Stomach (tissue), 9 donors: Measurements from ENCODE around the gene CHEK1. TPM values are rescaled to one million over a fixed set of nuclear protein-coding genes. Genes with fewer than 3 reads are reported as not detected.

Experiments used
- DNase-seq, 2 donors: peaks; one replicate each; pipeline versions ENCODE4 v3.0.0 to v3.0.0-alpha.2; 2013 to 2019
- H3K27ac ChIP-seq, 5 donors: fragments of 200-600 bp in 4 of 5; sonication (generic) in 4 of 5; one replicate each; pipeline ENCODE4 v1.5.1; 2013 to 2019; ENCODE audit warnings: mild to moderate bottlenecking in 1 of 5, moderate library complexity in 1 of 5
- H3K27me3 ChIP-seq, 3 donors: fragments of 200-600 bp; sonication (generic); one replicate each; pipeline ENCODE4 v1.5.1; 2017 to 2019; ENCODE audit warnings: mixed run types in 1 of 3
- H3K36me3 ChIP-seq, 4 donors: fragments of 200-600 bp; sonication (generic); 1 replicate in 3 of 4; 2 replicates in 1 of 4; pipeline ENCODE4 v1.5.1; 2016 to 2019
- H3K4me1 ChIP-seq, 4 donors: fragments of 200-600 bp; sonication (generic); one replicate each; pipeline ENCODE4 v1.5.1; 2016 to 2019
- H3K4me3 ChIP-seq, 4 donors: fragments of 200-600 bp; sonication (generic) in 3 of 4; one replicate each; pipeline ENCODE4 v1.5.1; 2016 to 2019; ENCODE audit warnings: mild to moderate bottlenecking in 1 of 4
- H3K9me3 ChIP-seq, 4 donors: fragments of 200-600 bp; sonication (generic); one replicate each; pipeline ENCODE4 v1.5.1; 2016 to 2019
- CTCF ChIP-seq, 7 experiments: fragments of 450-650 bp in 4 of 7; fragments of 200-600 bp in 3 of 7; sonication (generic) in 3 of 7; IDR thresholded peaks; one replicate each; pipeline ENCODE4 v1.5.1; 2016 to 2019; ENCODE audit warnings: antibody characterized with exemption in 7 of 7, control low read depth in 2 of 7, mild to moderate bottlenecking in 1 of 7
- EP300 ChIP-seq: sonication (generic); formaldehyde crosslinking; IDR thresholded peaks from one replicate; pipeline ENCODE4 v1.6.1; 2017; ENCODE audit warnings: antibody characterized with exemption
- POLR2A ChIP-seq, 4 donors: fragments of 450-650 bp; IDR thresholded peaks; one replicate each; pipeline ENCODE4 v1.6.1; 2016; ENCODE audit warnings: antibody characterized with exemption in 4 of 4, control low read depth in 2 of 4, mild to moderate bottlenecking in 1 of 4, moderate library complexity in 1 of 4
- POLR2AphosphoS5 ChIP-seq, 3 donors: sonication (generic); formaldehyde crosslinking; IDR thresholded peaks; one replicate each; pipeline ENCODE4 v1.6.1; 2016; ENCODE audit warnings: antibody characterized with exemption in 3 of 3
- WGBS, 5 donors: extraction: QIAGEN DNeasy Blood & Tissue Kit in 3 of 5; methylation state at CpG; one replicate each; pipeline versions ENCODE4 v1.1.5 to v1.1.7; 2013 to 2018; 5-methylcytosine and 5-hydroxymethylcytosine counted together
- intact Hi-C: fragments of 100-400 bp; cut with DNase I; formaldehyde crosslinking; loops from one replicate; pipeline ENCODE4 v1.15.1; 2023; ENCODE audit warnings: low total_unique reads
- polyA plus RNA-seq, 3 donors: library from polyadenylated mRNA; stranded (reverse); fragments of 200-250 nt; gene quantifications; one replicate each; pipeline ENCODE4 v1.2.3, GENCODE V29; 2013
- total RNA-seq, 5 donors: library from RNA; depleted of rRNA; stranded (reverse); fragments of >200 nt; gene quantifications; one replicate each; pipeline versions ENCODE4 v1.1.0 to v1.2.3, GENCODE V29; 2014 to 2016
- donor health status: healthy with polysubstance abuse.
- donor health status: Bipolar disorder and iron deficiency.
- donor health status: healthy.

The CHEK1 gene
- total and polyA plus RNA-seq, 8 donors: 0.14 to 19.3 (median 3.4) TPM; not detected in 1

GRCh38 chr11:125670172-125670571 is 45.2 kb downstream of the CHEK1 start:
- intact Hi-C loops: no loop called here
- H3K9me3 ChIP-seq: peaks cover 0 to 5% (median 0%) of the 10 kb centered on the region in 4 donors
- H3K27ac ChIP-seq: no peak overlapping the region
- no peak for TF ChIP-seq POLR2AphosphoS5 (IDR thresholded peaks at IDR 0.05)
- no peaks in the 10 kb centered on the region for H3K27me3 ChIP-seq
- H3K36me3 ChIP-seq: no peaks in the 10 kb centered on the region
- WGBS, 5 donors: 88 to 100% (median 98%) methylated on average over 1 of the region's 1 CpG
- DNase-seq: no peak
- H3K4me3 ChIP-seq: no peak overlapping the region
- no peaks in the 10 kb centered on the region for H3K4me1 ChIP-seq

GRCh38 chr11:125671561-125671960 is 46.6 kb downstream of the CHEK1 start:
- peaks cover 0 to 7% (median 6%) of the 10 kb centered on the region in 4 donors for H3K36me3 ChIP-seq
- H3K4me3 ChIP-seq: no peak overlapping the region
- DNase-seq: no peak
- intact Hi-C loops: no loop called here
- WGBS, 5 donors: 84 to 97% (median 89%) methylated on average over 2 of the region's 2 CpGs
- no peaks in the 10 kb centered on the region for H3K4me1 ChIP-seq
- no peaks in the 10 kb centered on the region for H3K27me3 ChIP-seq
- TF ChIP-seq POLR2A (IDR thresholded peaks at IDR 0.05) (no peak), EP300 (no peak), POLR2AphosphoS5 (IDR thresholded peaks at IDR 0.05) (no peak), CTCF (IDR thresholded peaks at IDR 0.05) (no peak)
- no peak overlapping the region for H3K27ac ChIP-seq
- H3K9me3 ChIP-seq: peaks cover 0 to under 1% (median 0%) of the 10 kb centered on the region in 4 donors

- Histone ChIP-seq H3K4me3 (no peak overlapping the region), H3K9me3 (no peaks in the 10 kb centered on the region), H3K36me3 (peaks cover 0 to 10% (median 7%) of the 10 kb centered on the region in 4 donors), H3K4me1 (no peaks in the 10 kb centered on the region), H3K27me3 (no peaks in the 10 kb centered on the region), H3K27ac (no peak overlapping the region)
- no peak for DNase-seq
- TF ChIP-seq POLR2A (IDR thresholded peaks at IDR 0.05): no peak
- no peak for TF ChIP-seq EP300
- TF ChIP-seq CTCF (IDR thresholded peaks at IDR 0.05): no peak
- no peak for TF ChIP-seq POLR2AphosphoS5 (IDR thresholded peaks at IDR 0.05)
- WGBS, 5 donors: 81 to 88% (median 87%) methylated on average over 2 of the region's 2 CpGs
- intact Hi-C loops: no loop called here
Measured at GRCh38 chr11:125674210-125674609, 49.2 kb downstream of the CHEK1 start.

GRCh38 chr11:125675196-125675595 is 50.2 kb downstream of the CHEK1 start:
- intact Hi-C loops: no loop called here
- 83 to 93% (median 86%) methylated on average over 2 of the region's 2 CpGs for WGBS, 5 donors
- H3K4me1 ChIP-seq: no peaks in the 10 kb centered on the region

More at GRCh38 chr11:125675196-125675595, 50.2 kb downstream of the CHEK1 start:
- H3K27ac ChIP-seq: no peak overlapping the region
- no peak for DNase-seq
- H3K4me3 ChIP-seq: no peak overlapping the region
- no peaks in the 10 kb centered on the region for H3K9me3 ChIP-seq
- no peaks in the 10 kb centered on the region for H3K27me3 ChIP-seq
- peaks cover 0 to 10% (median 7%) of the 10 kb centered on the region in 4 donors for H3K36me3 ChIP-seq
- no peak for TF ChIP-seq CTCF (IDR thresholded peaks at IDR 0.05)
- TF ChIP-seq POLR2AphosphoS5 (IDR thresholded peaks at IDR 0.05): no peak
- TF ChIP-seq POLR2A (IDR thresholded peaks at IDR 0.05): no peak
- no peak for TF ChIP-seq EP300
